BLaER1 treated with 17β-estradiol and CSF1 and Interleukin-3, amounts not matched to agents 10 nM and 100 nM (cell line): Measurements from ENCODE around the gene PRRC2A.
A peak's percentile ranks its signal among the peaks of the same experiment; 100 is the strongest.

Source experiments
- H3K27ac ChIP-seq, 11 experiments: shearing (Covaris generic); formaldehyde crosslinking; 2 replicates each; pipeline ENCODE4 v1.8.1; 2022
- H3K27me3 ChIP-seq, 11 experiments: shearing (Covaris generic); formaldehyde crosslinking; 2 replicates each; pipeline ENCODE4 v1.8.1; 2022
- H3K36me3 ChIP-seq, 11 experiments: shearing (Covaris generic); formaldehyde crosslinking; 2 replicates each; pipeline ENCODE4 v1.8.1; 2022
- H3K4me1 ChIP-seq, 10 experiments: shearing (Covaris generic); formaldehyde crosslinking; 2 replicates each; pipeline ENCODE4 v1.8.1; 2022
- H3K4me2 ChIP-seq, 11 experiments: shearing (Covaris generic); formaldehyde crosslinking; 2 replicates each; pipeline ENCODE4 v1.8.1; 2022
- H3K4me3 ChIP-seq, 10 experiments: shearing (Covaris generic); formaldehyde crosslinking; 2 replicates each; pipeline ENCODE4 v1.8.1; 2022
- H3K9ac ChIP-seq, 11 experiments: shearing (Covaris generic); formaldehyde crosslinking; 2 replicates each; pipeline ENCODE4 v1.8.1; 2022
- H3K9me3 ChIP-seq, 11 experiments: shearing (Covaris generic); formaldehyde crosslinking; replicated peaks in 1 of 11; 2 replicates each; pipeline ENCODE4 v1.8.1; 2022
- H4K20me1 ChIP-seq, 11 experiments: shearing (Covaris generic); formaldehyde crosslinking; 2 replicates each; pipeline ENCODE4 v1.8.1; 2022
- Cebpa-rat ChIP-seq, 11 experiments: shearing (Covaris generic); IDR thresholded peaks; 2 replicates each; pipeline ENCODE4 v1.8.1; 2022

PRRC2A gene

DNA sequence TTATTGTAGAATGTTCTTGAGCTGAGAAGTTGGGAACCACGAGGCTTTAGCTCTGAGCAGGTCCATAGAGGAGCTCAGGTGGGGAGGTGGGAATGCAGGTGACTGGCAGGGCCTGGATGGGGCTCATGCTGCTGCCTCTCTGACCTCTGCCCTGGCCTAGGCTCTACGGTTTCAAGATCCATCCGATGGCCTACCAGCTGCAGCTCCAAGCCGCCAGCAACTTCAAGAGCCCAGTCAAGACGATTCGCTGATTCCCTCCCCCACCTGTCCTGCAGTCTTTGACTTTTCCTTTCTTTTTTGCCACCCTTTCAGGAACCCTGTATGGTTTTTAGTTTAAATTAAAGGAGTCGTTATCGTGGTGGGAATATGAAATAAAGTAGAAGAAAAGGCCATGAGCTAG lies 49.2 kb downstream of the PRRC2A start, which contains the start of gene LY6G5B:
LY6G5B (plus strand) TSS at position 301 of the 400 bp plus-strand sequence. CDS start 975 bp downstream, outside the sequence.
- Histone ChIP-seq H3K27ac (no peak within 1 kb of the TSS), H3K4me1 (peaks cover 11 to 32% (median 20%) of the 10 kb centered on the region in 10 experiments), H3K4me3 (no peak within 1 kb of the TSS), H3K36me3 (peaks cover 73 to 82% (median 76%) of the 10 kb centered on the region in 11 experiments), H3K9ac (peak within 1 kb of the TSS in 8 of 11 experiments; percentile 3 to 94 (median 26); a peak in 6 of 22 replicates), H3K9me3 (no peaks in the 10 kb centered on the region), H3K27me3 (no peaks in the 10 kb centered on the region), H4K20me1 (peaks cover 2 to 70% (median 36%) of the 10 kb centered on the region in 11 experiments; a peak in 17 of 22 replicates), H3K4me2 (0 out of 22 replicates have a peak within 1 kb of the TSS, but pooled peaks of 1 of the 11 experiments have one; percentile 84)
- no peak for TF ChIP-seq Cebpa-rat (IDR thresholded peaks at IDR 0.05)

DNA sequence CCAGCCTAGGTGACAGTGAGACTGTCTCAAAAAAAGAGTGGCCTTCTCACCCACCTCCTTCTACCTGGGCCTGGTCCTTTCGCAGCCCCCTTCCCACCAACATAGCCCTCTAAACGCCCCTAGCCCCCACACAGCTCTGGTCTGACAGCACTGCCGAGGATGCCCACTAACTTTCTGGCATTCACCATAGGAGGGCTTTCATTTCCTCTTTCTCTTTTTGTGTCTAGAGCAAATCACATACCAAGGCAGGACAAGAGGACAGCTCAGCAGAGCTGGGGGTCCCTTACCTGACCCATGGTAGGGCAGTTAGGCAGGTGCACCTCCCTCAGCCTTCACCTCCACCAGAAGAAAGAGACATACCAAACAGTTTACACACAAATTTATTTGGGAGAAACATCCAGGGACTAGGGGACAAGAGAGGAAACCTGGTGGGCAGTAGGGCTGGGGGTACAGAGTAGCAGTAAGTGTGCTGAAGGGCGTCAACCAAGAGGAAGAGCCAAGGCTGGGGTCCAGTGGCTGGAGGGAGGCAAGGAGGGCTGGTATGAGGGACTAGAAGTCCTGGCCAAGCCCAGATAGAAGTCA lies 55.9 kb downstream of the PRRC2A start:
- Histone ChIP-seq H3K4me3 (no peak overlapping the region), H3K9ac (peak overlapping the region in 2 of 11 experiments; percentile 1 to 29; a peak in 2 of 22 replicates), H3K27me3 (no peaks in the 10 kb centered on the region), H3K9me3 (no peaks in the 10 kb centered on the region), H3K36me3 (peaks cover 26 to 43% (median 34%) of the 10 kb centered on the region in 11 experiments), H4K20me1 (peaks cover 0 to 64% (median 11%) of the 10 kb centered on the region in 11 experiments; a peak in 12 of 22 replicates), H3K27ac (no peak overlapping the region), H3K4me1 (peaks cover 30 to 51% (median 46%) of the 10 kb centered on the region in 10 experiments), H3K4me2 (peak overlapping the region; percentile 7 to 59 (median 21); a peak in 15 of 22 replicates)
- no peak for TF ChIP-seq Cebpa-rat (IDR thresholded peaks at IDR 0.05)

DNA sequence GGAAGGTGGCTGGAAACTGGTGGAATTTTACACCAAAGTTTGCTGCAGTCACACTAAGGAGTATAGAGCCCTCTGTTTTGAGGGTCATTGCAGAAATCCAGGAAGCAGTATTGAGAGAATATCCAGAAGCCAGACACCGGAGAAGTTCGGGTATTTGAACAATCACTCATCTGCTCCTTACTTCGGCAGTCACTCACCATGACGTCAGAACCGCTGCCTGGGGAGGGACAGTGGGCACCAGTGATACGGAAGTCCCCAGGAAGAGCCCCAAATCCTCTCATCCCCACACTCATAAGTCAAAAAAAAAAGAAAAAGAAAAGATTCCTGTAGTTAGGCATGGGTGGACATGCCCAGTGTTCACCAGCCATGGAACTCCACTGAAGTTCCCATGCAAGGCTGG lies 56.4 kb downstream of the PRRC2A start:
- peaks cover 35 to 56% (median 51%) of the 10 kb centered on the region in 10 experiments for H3K4me1 ChIP-seq
- H3K27me3 ChIP-seq, result no peaks in the 10 kb centered on the region

GRCh38 chr6:31677955-31678354 lies 57.4 kb downstream of the PRRC2A start:
- Histone ChIP-seq H3K27me3 (no peaks in the 10 kb centered on the region), H3K9ac (no peak overlapping the region), H3K4me2 (peak overlapping the region in 7 of 11 experiments; percentile 1 to 99 (median 22); a peak in 8 of 22 replicates), H3K9me3 (no peaks in the 10 kb centered on the region), H3K4me1 (peaks cover 36 to 64% (median 57%) of the 10 kb centered on the region in 10 experiments), H3K27ac (no peak overlapping the region), H3K36me3 (peaks cover 10 to 30% (median 20%) of the 10 kb centered on the region in 11 experiments), H3K4me3 (no peak overlapping the region), H4K20me1 (peaks cover 0 to 52% (median 7%) of the 10 kb centered on the region in 11 experiments; a peak in 8 of 22 replicates)
- TF ChIP-seq Cebpa-rat (IDR thresholded peaks at IDR 0.05), result no peak

More for the DNA sequence above, 56.4 kb downstream of the PRRC2A start:
- no peaks in the 10 kb centered on the region for H3K9me3 ChIP-seq
- no peak for TF ChIP-seq Cebpa-rat (IDR thresholded peaks at IDR 0.05)
- peaks cover 0 to 59% (median 10%) of the 10 kb centered on the region in 11 experiments; a peak in 12 of 22 replicates for H4K20me1 ChIP-seq
- H3K4me2 ChIP-seq, result peak overlapping the region in 7 of 11 experiments; percentile 16 to 59 (median 32); a peak in 10 of 22 replicates
- H3K4me3 ChIP-seq, result no peak overlapping the region
- H3K36me3 ChIP-seq, result peaks cover 21 to 38% (median 29%) of the 10 kb centered on the region in 11 experiments
- 0 out of 22 replicates have a peak overlapping the region, but pooled peaks of 1 of the 11 experiments have one; percentile 29 for H3K9ac ChIP-seq
- no peak overlapping the region for H3K27ac ChIP-seq

GRCh38 chr6:31680226-31681134 lies 60.0 kb downstream of the PRRC2A start, which contains the start of gene LY6G5C:
Gene LY6G5C (minus strand): TSS chr6:31681067. CDS start chr6:31680373, 694 bp downstream.
- TF ChIP-seq Cebpa-rat (IDR thresholded peaks at IDR 0.05), result no peak
- H3K4me3 ChIP-seq, result peak within 1 kb of the TSS; percentile 39 to 70 (median 58)
- peak within 1 kb of the TSS; percentile 90 to 99 (median 96) for H3K4me2 ChIP-seq
- H3K9me3 ChIP-seq, result no peaks in the 10 kb centered on the region
- peak within 1 kb of the TSS; percentile 47 to 79 (median 70); a peak in 21 of 22 replicates for H3K27ac ChIP-seq
- H3K9ac ChIP-seq, result peak within 1 kb of the TSS; percentile 58 to 81 (median 74)
- H3K27me3 ChIP-seq, result no peaks in the 10 kb centered on the region
- H4K20me1 ChIP-seq, result peaks cover 0 to 37% (median 0%) of the 10 kb centered on the region in 11 experiments; a peak in 6 of 22 replicates
- peaks cover 19 to 29% (median 24%) of the 10 kb centered on the region in 11 experiments for H3K36me3 ChIP-seq
- H3K4me1 ChIP-seq, result peaks cover 35 to 64% (median 57%) of the 10 kb centered on the region in 10 experiments

GRCh38 chr6:31681135-31681671 lies 60.7 kb downstream of the PRRC2A start:
- no peaks in the 10 kb centered on the region for H3K27me3 ChIP-seq
- H3K9me3 ChIP-seq, result no peaks in the 10 kb centered on the region
- no peak for TF ChIP-seq Cebpa-rat (IDR thresholded peaks at IDR 0.05)
- H3K4me2 ChIP-seq, result peak overlapping the region; percentile 90 to 99 (median 96)
- H3K9ac ChIP-seq, result peak overlapping the region; percentile 58 to 81 (median 74)
- H3K4me1 ChIP-seq, result peaks cover 28 to 60% (median 53%) of the 10 kb centered on the region in 10 experiments
- H3K36me3 ChIP-seq, result peaks cover 24 to 36% (median 31%) of the 10 kb centered on the region in 11 experiments
- H3K4me3 ChIP-seq, result peak overlapping the region; percentile 39 to 70 (median 58)
- H3K27ac ChIP-seq, result peak overlapping the region; percentile 47 to 79 (median 70); a peak in 21 of 22 replicates
- peaks cover 0 to 34% (median 0%) of the 10 kb centered on the region in 11 experiments; a peak in 3 of 22 replicates for H4K20me1 ChIP-seq

GRCh38 chr6:31683591-31683990 lies 63.1 kb downstream of the PRRC2A start:
- Histone ChIP-seq H3K4me1 (peaks cover 21 to 43% (median 38%) of the 10 kb centered on the region in 10 experiments), H3K4me2 (no peak overlapping the region), H3K27me3 (no peaks in the 10 kb centered on the region), H3K9me3 (no peaks in the 10 kb centered on the region), H3K9ac (no peak overlapping the region), H3K36me3 (peaks cover 48 to 60% (median 55%) of the 10 kb centered on the region in 11 experiments), H4K20me1 (peaks cover 0 to 22% (median 0%) of the 10 kb centered on the region in 11 experiments; a peak in 4 of 22 replicates), H3K4me3 (no peak overlapping the region), H3K27ac (no peak overlapping the region)
- TF ChIP-seq Cebpa-rat (IDR thresholded peaks at IDR 0.05), result no peak

GRCh38 chr6:31686483-31686882 lies 66.0 kb downstream of the PRRC2A start:
- Histone ChIP-seq H3K36me3 (peaks cover 77 to 89% (median 84%) of the 10 kb centered on the region in 11 experiments), H3K4me3 (no peak overlapping the region), H3K4me2 (no peak overlapping the region), H3K9me3 (no peaks in the 10 kb centered on the region), H3K9ac (no peak overlapping the region; a peak in 1 of 22 replicates), H3K4me1 (peaks cover 9 to 33% (median 23%) of the 10 kb centered on the region in 10 experiments), H3K27me3 (no peaks in the 10 kb centered on the region), H3K27ac (no peak overlapping the region), H4K20me1 (peaks cover 0 to 34% (median 0%) of the 10 kb centered on the region in 11 experiments; a peak in 7 of 22 replicates)
- TF ChIP-seq Cebpa-rat (IDR thresholded peaks at IDR 0.05), result no peak
